GM12873 (cell line): Measurements from ENCODE around the gene MYL12A.

Experiments
- CTCF ChIP-seq: IDR thresholded peaks from 2 replicates; pipeline ENCODE4 v1.5.1; 2012; ENCODE audit warnings: low read depth, mild to moderate bottlenecking, moderate library complexity, low read length, control low read depth; ENCODE audit not compliant: insufficient read depth; ENCODE audit errors: missing control alignments

MYL12A gene

GRCh38 chr18:3247240-3248061 lies at the start of gene MYL12A:
Gene MYL12A, plus strand, starts transcription at chr18:3247801. Its CDS starts 5,447 bp downstream, at chr18:3253248.
- no peak for TF ChIP-seq CTCF

GRCh38 chr18:3199942-3200645 lies 47.5 kb upstream of the MYL12A start:
- TF ChIP-seq CTCF, result no peak

- no peak for TF ChIP-seq CTCF
Observed at GRCh38 chr18:3205239-3205638, 42.4 kb upstream of the MYL12A start.

- TF ChIP-seq CTCF, result no peak
Observed at GRCh38 chr18:3207565-3207964, 40.0 kb upstream of the MYL12A start.

- TF ChIP-seq CTCF, result no peak
Observed at GRCh38 chr18:3209859-3210569, 37.6 kb upstream of the MYL12A start.

- TF ChIP-seq CTCF, result no peak
Observed at GRCh38 chr18:3211236-3211992, 36.2 kb upstream of the MYL12A start.

GRCh38 chr18:3212657-3213056 lies 34.9 kb upstream of the MYL12A start:
- no peak for TF ChIP-seq CTCF
